ENCODE results near the gene KDM6A.

The KDM6A gene

DNA sequence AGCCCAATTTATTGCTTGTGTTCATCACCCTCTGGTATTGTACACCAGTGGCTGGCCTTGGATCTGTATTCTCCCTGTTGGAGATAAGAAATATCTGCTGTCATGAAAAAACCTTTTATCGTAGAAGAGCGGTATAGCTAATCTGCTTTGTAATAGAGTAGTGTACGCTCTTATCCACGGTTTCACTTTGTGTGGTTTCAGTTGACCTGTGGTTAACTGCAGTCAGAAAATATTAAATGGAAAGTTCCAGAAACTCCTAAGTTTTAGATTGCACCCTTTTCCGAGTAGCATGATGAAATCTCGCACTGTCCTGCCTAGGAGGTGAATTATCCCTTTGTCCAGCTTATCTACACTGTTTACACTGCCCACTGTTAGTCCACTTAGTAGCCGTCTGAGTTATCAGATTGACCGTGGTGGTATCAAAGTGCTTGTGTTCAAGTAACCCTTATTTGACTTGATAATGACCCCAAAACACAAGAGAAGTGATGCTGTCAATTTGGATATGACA lies 42.4 kb downstream of the KDM6A start:
- H3K79me2 ChIP-seq: peaks cover 20% of the 10 kb centered on the region
- peaks cover 7% of the 10 kb centered on the region for H3K4me1 ChIP-seq
- H3K27me3 ChIP-seq (ENCODE audit: control insufficient read depth, insufficient read depth, low read length): no peaks in the 10 kb centered on the region
- no peaks in the 10 kb centered on the region for H3K9me3 ChIP-seq (ENCODE audit: control insufficient read depth, low read length)
- H3K36me3 ChIP-seq (ENCODE audit: control insufficient read depth, insufficient read depth, low read length): no peaks in the 10 kb centered on the region
- no peak overlapping the region for H3K27ac ChIP-seq
- no peak overlapping the region for H3K4me3 ChIP-seq (ENCODE audit: low read depth, low read length)
- no peak for TF ChIP-seq CTCF (IDR thresholded peaks at IDR 0.05)
- no peak overlapping the region for H3K9ac ChIP-seq
- H2AFZ ChIP-seq: no peak overlapping the region
- H3K4me2 ChIP-seq (ENCODE audit: low read length): peak overlapping the region; percentile 35

GRCh38 chrX:44918722-44919121 lies 45.7 kb downstream of the KDM6A start:
- Histone ChIP-seq H3K4me2 (ENCODE audit: low read length) (no peak overlapping the region), H3K27ac (no peak overlapping the region), H3K9ac (no peak overlapping the region), H3K9me3 (ENCODE audit: control insufficient read depth, low read length) (no peaks in the 10 kb centered on the region), H3K36me3 (ENCODE audit: control insufficient read depth, insufficient read depth, low read length) (no peaks in the 10 kb centered on the region), H3K4me1 (peaks cover 7% of the 10 kb centered on the region), H3K4me3 (ENCODE audit: low read depth, low read length) (no peak overlapping the region), H3K27me3 (ENCODE audit: control insufficient read depth, insufficient read depth, low read length) (no peaks in the 10 kb centered on the region), H3K79me2 (peaks cover 10% of the 10 kb centered on the region), H2AFZ (no peak overlapping the region)
- no peak for TF ChIP-seq CTCF (IDR thresholded peaks at IDR 0.05)

- H3K27ac ChIP-seq: no peak overlapping the region
- no peaks in the 10 kb centered on the region for H3K27me3 ChIP-seq (ENCODE audit: control insufficient read depth, insufficient read depth, low read length)
- no peak for TF ChIP-seq CTCF (IDR thresholded peaks at IDR 0.05)
- peaks cover 5% of the 10 kb centered on the region for H3K79me2 ChIP-seq
- H3K9ac ChIP-seq: no peak overlapping the region
- H3K4me2 ChIP-seq (ENCODE audit: low read length): no peak overlapping the region
- H3K4me1 ChIP-seq: no peaks in the 10 kb centered on the region
- no peaks in the 10 kb centered on the region for H3K36me3 ChIP-seq (ENCODE audit: control insufficient read depth, insufficient read depth, low read length)
- H3K4me3 ChIP-seq (ENCODE audit: low read depth, low read length): no peak overlapping the region
- no peak overlapping the region for H2AFZ ChIP-seq
- H3K9me3 ChIP-seq (ENCODE audit: control insufficient read depth, low read length): no peaks in the 10 kb centered on the region
Measured at GRCh38 chrX:44922980-44923379, 50.0 kb downstream of the KDM6A start.

GRCh38 chrX:44927398-44927797 lies 54.4 kb downstream of the KDM6A start:
- no peak overlapping the region for H3K27ac ChIP-seq
- H3K9ac ChIP-seq: no peak overlapping the region
- TF ChIP-seq CTCF (IDR thresholded peaks at IDR 0.05): no peak
- no peaks in the 10 kb centered on the region for H3K27me3 ChIP-seq (ENCODE audit: control insufficient read depth, insufficient read depth, low read length)
- peaks cover 12% of the 10 kb centered on the region for H3K79me2 ChIP-seq
- H3K4me1 ChIP-seq: no peaks in the 10 kb centered on the region
- H3K36me3 ChIP-seq (ENCODE audit: control insufficient read depth, insufficient read depth, low read length): no peaks in the 10 kb centered on the region
- H3K4me2 ChIP-seq (ENCODE audit: low read length): no peak overlapping the region
- H3K9me3 ChIP-seq (ENCODE audit: control insufficient read depth, low read length): no peaks in the 10 kb centered on the region
- H2AFZ ChIP-seq: no peak overlapping the region
- no peak overlapping the region for H3K4me3 ChIP-seq (ENCODE audit: low read depth, low read length)

GRCh38 chrX:44931441-44931973 lies 58.5 kb downstream of the KDM6A start:
- H3K9me3 ChIP-seq (ENCODE audit: control insufficient read depth, low read length): no peaks in the 10 kb centered on the region
- H3K36me3 ChIP-seq (ENCODE audit: control insufficient read depth, insufficient read depth, low read length): no peaks in the 10 kb centered on the region
- H3K4me3 ChIP-seq (ENCODE audit: low read depth, low read length): no peak overlapping the region
- no peak overlapping the region for H2AFZ ChIP-seq
- H3K27ac ChIP-seq: no peak overlapping the region
- H3K79me2 ChIP-seq: peaks cover 31% of the 10 kb centered on the region
- H3K4me1 ChIP-seq: no peaks in the 10 kb centered on the region
- H3K9ac ChIP-seq: no peak overlapping the region
- no peak for TF ChIP-seq CTCF (IDR thresholded peaks at IDR 0.05)
- no peaks in the 10 kb centered on the region for H3K27me3 ChIP-seq (ENCODE audit: control insufficient read depth, insufficient read depth, low read length)
- H3K4me2 ChIP-seq (ENCODE audit: low read length): no peak overlapping the region

Data from parathyroid adenoma (tissue), 2 donors.